ENCODE data around the gene PRICKLE2.

Gene PRICKLE2

GRCh38 chr3:64224826-64225610 lies at the start of gene PRICKLE2:
PRICKLE2 (minus strand) TSS chr3:64225466; CDS start chr3:64198927, 26,539 bp downstream.
- no peak for DNase-seq

DNA sequence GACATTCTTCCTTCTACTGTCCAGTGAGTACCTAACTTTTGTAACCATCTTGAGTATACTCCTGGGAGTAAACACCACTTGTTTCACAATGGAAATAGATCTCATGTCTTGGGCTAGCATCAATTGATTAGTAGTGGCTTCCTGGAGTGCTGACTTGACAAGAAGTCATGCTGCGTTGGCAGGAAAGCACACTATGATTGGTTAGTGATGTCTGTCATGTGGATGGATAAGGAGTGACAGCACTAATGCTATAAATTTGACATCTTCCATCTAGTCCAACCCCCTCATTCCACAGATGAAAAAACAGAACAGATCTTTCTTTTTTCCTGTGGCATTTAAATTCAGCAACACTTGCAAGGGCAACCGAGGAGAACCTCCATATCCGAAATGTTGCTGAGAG lies 47.6 kb upstream of the PRICKLE2 start:
- no peak for DNase-seq

DNA sequence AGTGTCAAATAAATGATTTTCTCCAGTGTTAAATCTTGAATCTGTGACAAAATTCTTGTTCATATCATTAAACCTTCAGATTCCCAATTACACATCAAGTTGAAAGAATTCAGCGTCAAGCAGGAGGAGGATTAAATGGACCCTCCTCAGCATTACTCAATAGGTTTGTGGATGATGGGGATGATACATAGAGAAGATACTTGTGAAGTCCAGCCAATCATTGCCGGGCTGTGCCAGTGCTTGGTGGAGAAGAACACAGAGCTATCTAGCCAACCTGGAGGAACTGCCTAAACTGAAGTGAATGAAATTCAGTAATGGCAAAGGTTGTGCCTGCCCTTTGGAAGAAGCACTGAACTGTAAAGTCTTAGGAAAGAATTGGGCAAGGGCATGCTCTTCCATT lies 47.0 kb upstream of the PRICKLE2 start:
- DNase-seq = no peak

DNA sequence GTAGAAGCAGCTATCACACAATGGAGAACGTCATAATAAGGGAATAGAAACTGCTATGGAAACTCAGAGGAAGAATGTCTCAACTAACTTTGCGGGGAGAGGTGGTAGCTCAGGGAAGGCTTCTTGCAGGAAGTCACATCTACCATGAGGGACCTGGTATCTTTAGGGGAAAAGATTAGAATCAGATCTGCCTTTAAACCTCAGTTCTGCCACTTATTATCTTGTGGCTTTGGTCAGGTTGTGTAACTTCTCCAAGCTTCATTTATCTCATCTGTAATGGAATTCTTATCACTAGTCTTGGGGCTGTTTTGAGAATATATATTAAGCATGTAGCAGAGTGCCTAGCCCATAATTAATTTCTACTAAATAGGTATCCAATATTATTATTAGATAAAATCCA lies 46.4 kb upstream of the PRICKLE2 start:
- no peak for DNase-seq

DNA sequence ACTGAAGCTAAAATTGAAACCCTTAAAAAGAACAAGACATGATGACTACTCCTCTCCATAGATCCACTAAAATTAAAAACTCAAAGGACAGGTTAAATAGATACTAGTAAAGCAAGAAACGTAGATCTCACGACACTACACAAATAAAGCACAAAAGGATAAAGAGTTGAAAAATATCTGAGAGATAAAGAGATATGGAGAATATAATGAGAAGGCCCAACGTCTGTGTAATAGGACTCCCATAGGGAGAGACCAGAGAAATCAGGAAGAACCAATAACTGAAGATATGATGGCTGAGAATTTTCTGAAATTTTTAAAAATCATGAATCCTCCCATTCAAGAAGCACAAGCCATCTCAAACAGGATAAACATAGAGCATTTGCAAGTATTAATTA lies 45.6 kb upstream of the PRICKLE2 start:
- no peak for DNase-seq

- no peak for DNase-seq
These were observed 45.0 kb upstream of the PRICKLE2 start for GRCh38 chr3:64270142-64270865.

DNA sequence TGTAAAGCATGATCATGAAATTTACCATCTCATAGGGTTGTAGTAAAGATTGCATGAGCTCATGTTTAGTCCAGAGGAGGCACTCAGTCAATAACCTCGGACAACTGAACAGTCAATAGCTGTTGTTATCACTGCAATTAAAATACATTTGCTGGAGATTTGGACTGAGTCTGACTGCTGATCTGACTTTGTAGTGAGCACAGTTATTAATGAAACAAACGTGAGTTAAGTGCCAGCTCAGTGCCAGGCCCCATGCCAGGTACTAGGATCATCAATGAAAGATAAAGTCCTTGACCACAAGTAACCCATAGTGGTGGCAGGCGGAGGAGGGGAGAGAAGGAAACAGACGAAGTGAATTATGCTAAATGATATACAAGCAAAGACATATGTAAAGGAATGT lies 43.7 kb upstream of the PRICKLE2 start:
- no peak for DNase-seq

DNA sequence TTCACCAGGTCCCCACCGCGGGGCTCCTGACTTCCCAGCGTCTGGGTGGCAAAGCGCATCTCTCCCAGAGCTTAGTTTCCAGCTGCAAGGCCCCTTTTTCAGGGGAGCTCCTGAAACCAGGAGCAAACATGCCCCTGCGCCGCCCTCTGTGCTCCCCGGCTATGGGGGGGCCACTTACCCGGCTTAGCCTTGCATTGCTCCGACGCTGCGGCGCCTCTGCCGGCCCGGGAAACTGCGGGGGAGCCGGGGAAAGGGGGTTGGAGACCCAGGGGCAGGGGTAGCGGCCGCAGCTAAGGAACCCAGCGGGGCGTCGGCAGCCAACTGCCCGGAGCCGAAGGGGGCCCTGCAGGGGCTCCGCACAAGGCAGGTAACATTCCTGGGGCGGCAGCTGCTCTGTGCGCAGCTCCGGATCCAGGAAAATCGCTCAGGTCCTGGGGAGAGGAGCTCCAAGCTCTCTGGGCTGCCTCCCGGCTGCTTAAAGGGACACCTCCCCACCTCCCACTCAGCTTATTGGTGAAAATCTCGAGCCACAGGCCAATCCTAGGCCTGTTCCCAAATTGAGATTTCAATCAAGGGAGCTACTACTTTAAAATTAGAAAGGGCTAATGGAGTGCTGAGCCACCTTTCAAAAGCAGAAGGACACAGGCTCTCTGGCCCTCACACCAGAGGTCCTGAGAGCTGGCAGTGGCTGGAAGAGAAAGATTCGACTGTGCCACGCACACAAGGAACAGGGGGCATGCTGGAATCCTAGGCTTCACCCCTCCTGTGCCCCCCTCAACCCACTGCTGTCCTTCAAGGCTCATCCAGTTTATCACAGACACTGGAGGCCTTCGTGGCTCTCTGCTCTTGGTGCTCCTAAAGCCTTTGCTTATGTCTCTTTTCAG lies 42.7 kb upstream of the PRICKLE2 start:
- DNase-seq = no peak

DNA sequence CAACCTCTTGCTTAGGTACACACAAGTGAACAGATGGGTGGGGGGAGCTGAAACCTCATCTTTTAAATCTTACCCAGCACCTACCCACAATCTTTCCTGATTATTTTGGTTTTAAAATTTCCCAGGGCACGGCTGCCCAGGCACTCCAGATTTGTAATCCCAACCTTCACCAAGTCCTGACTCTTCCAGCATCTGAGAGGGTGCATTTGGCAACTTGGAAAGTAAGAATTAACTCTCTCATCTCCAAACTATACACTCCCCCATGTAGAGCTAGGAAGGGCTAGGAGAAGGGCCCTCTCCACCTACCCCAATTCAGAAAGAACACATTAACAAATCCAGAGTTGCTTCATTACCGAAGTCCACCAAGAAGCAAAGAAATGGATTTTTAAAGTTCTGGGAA lies 41.7 kb upstream of the PRICKLE2 start:
- no peak for DNase-seq

DNA sequence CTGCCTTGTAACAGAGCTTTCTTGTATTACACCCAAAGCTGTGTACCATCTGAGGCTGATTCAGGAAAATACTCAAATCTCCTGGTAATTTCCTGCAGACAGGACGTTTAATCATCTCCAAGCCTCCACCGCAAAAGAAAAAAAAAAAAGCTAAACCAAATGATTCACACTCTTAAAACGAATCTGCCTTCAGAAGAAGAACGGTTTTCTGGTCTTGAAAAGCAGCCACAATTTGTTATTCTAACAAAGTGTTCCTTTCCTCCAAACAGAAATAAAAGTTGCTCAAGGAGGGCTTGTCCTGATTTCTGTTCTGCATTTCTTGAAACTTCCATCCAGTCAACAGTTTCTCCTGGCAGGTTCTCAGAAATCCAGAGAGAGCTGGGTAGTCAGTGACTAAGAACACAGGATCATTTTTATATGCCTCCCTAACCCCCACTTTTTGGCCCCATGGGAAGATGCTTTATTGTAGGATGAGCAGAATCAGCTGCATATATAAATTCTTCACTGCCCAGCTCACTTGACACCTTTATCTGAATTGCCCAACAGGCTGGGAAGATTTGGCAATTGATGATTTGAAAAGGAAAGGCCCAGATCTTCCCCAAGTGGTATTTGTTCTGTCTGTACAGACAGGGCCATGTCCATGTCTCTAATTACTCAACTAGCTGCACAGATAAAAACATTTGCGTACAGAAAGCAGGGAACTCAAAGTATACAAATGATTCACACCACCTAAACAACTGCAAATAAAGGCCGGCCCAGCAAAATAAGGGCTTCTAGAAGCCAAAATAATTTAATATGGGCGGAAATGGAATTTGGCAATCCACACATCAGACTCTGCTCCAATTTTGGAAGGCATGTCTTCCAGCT lies 41.0 kb upstream of the PRICKLE2 start:
- no peak for DNase-seq

DNA sequence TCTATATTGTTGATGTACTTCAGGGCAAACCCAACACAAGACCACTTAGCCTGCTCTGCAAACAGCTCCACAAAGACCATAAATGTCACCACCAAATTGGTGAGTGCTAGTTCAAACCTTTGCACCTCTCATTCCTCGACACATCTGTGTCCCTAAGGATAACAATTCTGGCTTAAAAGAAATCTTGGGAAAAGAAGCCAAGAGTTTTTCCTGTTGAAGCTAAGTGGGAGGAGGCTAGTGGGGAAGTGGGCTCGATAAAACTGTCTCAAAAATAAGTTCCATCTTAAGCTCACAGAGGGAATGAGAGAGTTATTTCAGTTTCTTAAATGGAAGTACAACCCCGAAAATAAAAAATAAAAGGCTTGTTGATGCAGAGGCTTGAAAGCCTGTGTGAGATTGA lies 40.4 kb upstream of the PRICKLE2 start:
- no peak for DNase-seq

DNA sequence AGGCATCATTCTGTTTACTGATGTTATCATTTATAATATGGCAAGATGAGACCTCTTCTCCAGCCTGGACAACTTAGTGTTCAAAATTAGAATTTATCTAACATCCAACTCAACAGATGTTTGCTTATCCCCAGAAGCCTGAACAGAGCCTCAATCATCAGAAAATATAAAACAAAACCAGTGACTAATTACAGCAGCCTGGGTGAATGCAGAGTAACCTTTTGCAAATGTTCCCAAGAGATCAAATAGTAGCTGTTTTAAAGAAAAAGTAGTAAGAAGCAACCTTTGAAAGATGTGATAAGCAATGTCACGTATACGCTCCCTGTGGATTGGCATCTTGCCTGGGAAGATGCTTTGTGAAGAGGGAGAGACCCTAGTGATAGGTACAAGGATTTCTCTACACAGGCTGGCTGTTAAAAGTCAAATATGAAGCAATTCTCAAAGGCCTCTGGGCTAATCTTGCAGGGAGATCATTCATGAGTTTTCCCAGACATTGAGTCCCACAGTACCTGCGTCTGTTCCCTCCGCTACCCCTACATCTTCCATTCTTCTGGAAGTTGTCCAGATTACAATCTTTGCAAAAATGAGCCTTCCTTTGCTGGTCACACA lies 39.3 kb upstream of the PRICKLE2 start:
- no peak for DNase-seq

GRCh38 chr3:64262574-64263114 lies 37.4 kb upstream of the PRICKLE2 start:
- DNase-seq = no peak

- no peak for DNase-seq
These were observed 35.2 kb upstream of the PRICKLE2 start for GRCh38 chr3:64260431-64260830.

DNA sequence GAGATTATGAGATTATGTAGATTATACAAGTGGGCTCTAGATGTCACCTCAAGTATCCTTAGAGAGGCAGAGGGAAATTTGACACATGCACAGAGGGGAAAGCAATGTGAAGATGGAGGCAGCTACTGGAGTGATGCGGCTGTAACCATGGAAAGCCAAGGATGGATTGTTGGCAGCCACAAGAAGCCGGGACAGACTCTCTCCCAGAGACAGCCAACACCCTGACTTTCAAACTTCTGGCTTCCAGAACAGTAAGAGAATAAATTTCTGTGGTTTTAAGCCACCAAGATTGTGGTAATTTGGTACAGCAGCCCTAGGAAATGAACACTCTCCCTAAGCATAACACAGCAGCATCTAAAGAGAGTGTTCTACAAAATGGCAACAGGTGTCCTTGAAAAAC lies 34.4 kb upstream of the PRICKLE2 start:
- no peak for DNase-seq

DNA sequence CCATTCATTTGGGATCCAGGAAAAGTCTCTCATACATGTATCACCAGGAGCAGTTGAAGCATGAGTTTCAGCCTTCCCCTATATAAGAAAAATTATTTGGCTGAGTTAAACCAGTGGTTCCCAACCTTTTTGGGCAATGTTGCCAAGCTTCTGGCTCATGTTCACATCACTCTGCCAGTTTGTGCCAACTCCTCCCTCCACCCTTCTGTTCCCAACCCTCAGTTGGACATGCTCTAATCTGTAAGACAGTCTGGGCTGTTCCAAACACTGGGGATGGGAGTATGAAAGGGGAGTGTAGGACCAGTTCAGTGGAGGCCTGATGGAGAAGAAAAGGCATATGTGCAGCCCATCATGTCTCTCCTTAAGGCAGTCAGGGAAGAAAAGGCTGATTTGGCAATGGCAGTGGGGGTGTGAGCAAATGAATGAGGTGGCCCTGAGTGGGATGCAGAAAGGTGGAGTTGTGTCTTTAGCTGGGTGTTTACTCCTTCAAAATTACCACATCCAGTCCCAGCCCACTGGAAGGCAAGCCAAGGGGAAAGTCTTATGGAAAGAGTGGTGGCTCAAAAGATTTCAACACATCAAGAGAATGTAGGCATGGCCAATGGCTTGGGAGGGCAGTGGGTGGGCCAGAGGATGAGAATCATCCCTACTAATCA lies 32.0 kb upstream of the PRICKLE2 start:
- no peak for DNase-seq

GRCh38 chr3:64255741-64256340 lies 30.6 kb upstream of the PRICKLE2 start:
- no peak for DNase-seq

DNA sequence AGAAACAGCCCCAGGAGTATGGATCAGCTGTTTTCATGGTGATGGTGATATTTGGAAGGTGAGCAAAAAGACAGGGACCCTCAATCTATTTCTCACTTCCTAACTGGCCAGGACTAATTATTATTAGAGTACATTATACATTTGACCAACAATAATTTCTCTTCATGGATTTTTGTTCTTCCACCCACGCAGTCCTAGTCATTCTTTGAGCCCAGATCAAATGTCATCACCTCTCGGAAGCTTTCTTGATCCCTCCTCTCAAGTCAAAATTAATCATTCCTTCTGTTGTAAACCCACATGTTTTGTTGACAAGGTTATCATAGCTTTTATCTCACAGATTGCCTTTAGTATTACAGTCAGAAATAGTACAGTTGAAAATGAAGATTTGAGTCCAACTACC lies 29.2 kb upstream of the PRICKLE2 start:
- DNase-seq = no peak

DNA sequence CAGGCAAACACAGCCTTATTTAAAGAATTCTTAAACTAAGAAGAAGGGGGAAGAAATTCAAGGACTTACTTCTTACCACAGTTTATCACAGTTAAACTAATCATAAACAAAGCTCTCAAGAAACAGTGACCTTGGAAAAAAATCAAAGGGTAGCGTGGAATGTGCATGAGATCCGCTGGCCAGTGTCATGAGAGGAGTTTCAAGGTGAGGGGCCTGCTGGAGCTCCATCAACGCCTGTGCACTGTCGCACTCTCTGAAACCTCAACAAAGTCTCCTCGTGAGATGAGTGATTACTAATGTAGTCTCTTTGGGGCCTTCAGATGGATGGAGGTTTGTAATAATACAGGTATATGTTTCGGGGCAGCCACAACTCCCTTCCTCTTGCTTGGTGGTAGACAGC lies 28.4 kb upstream of the PRICKLE2 start:
- no peak for DNase-seq

DNA sequence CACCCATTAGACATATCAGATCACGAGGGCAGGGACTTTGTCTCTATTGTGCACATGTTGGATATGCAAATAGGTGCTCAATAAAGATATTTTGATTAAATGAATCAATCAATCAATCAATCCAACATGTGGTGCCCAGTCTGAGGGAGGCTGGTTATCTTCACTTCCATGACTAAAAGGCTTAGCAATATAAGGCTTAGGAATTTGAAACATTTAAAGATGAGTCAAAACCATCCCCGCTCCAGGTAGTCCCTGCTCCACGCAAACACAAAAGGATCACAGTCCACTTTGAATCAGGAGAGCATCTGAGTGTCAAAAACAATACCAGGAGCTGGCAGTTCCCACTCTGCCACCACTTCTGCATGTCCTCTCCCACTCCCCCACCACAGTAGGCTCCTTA lies 25.8 kb upstream of the PRICKLE2 start:
- no peak for DNase-seq
